Sigmoid colon (tissue), 7 donors: ENCODE data around the gene KISS1. TPM values are rescaled to one million over a fixed set of nuclear protein-coding genes. Genes with fewer than 3 reads are reported as not detected.

Experiments
- DNase-seq: peaks from one replicate; pipeline ENCODE4 v3.0.0-alpha.2; 2019
- H3K27ac ChIP-seq, 4 donors: fragments of 200-600 bp; sonication (generic); one replicate each; pipeline ENCODE4 v1.5.1; 2016 to 2019; ENCODE audit warnings: mild to moderate bottlenecking in 1 of 4
- H3K27me3 ChIP-seq, 3 donors: fragments of 200-600 bp; sonication (generic); one replicate each; pipeline ENCODE4 v1.5.1; 2019; ENCODE audit warnings: mild to moderate bottlenecking in 1 of 3
- H3K36me3 ChIP-seq, 4 donors: fragments of 200-600 bp; sonication (generic); one replicate each; pipeline ENCODE4 v1.5.1; 2016 to 2019
- H3K4me1 ChIP-seq, 4 donors: fragments of 200-600 bp; sonication (generic); one replicate each; pipeline ENCODE4 v1.5.1; 2017 to 2019
- H3K4me3 ChIP-seq, 4 donors: fragments of 200-600 bp; sonication (generic); one replicate each; pipeline ENCODE4 v1.5.1; 2017 to 2019; ENCODE audit warnings: mild to moderate bottlenecking in 2 of 4, moderate library complexity in 1 of 4
- H3K9me3 ChIP-seq, 4 donors: fragments of 200-600 bp in 3 of 4; sonication (generic) in 3 of 4; one replicate each; pipeline versions ENCODE4 v1.5.1 to v1.6.1; 2013 to 2019
- EP300 ChIP-seq, 4 donors: sonication (generic); formaldehyde crosslinking; IDR thresholded peaks; one replicate each; pipeline ENCODE4 v1.6.1; 2017; ENCODE audit warnings: antibody characterized with exemption in 4 of 4
- POLR2A ChIP-seq, 2 donors: fragments of 450-650 bp; IDR thresholded peaks; one replicate each; pipeline ENCODE4 v1.6.1; 2016; ENCODE audit warnings: antibody characterized with exemption in 2 of 2, mild to moderate bottlenecking in 2 of 2, moderate library complexity in 2 of 2
- POLR2AphosphoS5 ChIP-seq, 4 donors: sonication (generic); formaldehyde crosslinking; IDR thresholded peaks; one replicate each; pipeline ENCODE4 v1.6.1; 2017; ENCODE audit warnings: antibody characterized with exemption in 4 of 4
- WGBS, 2 donors: extraction: QIAGEN DNeasy Blood & Tissue Kit; methylation state at CpG; one replicate each; pipeline ENCODE4 v1.1.7; 2013; 5-methylcytosine and 5-hydroxymethylcytosine counted together
- intact Hi-C: fragments of 100-400 bp; cut with DNase I; formaldehyde crosslinking; loops from one replicate; pipeline ENCODE4 v1.15.1; 2023
- polyA plus RNA-seq, 3 donors: library from polyadenylated mRNA; stranded (reverse); fragments of 200-250 nt; gene quantifications; one replicate each; pipeline ENCODE4 v1.2.3, GENCODE V29; 2013
- total RNA-seq, 4 donors: library from RNA; depleted of rRNA; stranded (reverse); fragments of >200 nt; gene quantifications; one replicate each; pipeline ENCODE4 v1.1.0, GENCODE V29; 2016
- TF ChIP-seq, protein P1 (sequence below), 4 experiments: fragments of 450-650 bp in 3 of 4; fragments of 200-600 bp in 1 of 4; IDR thresholded peaks; one replicate each; pipeline ENCODE4 v1.5.1; 2016 to 2019; ENCODE audit warnings: antibody characterized with exemption in 4 of 4, mild to moderate bottlenecking in 3 of 4, moderate library complexity in 2 of 4
- donor health status: healthy with polysubstance abuse.
- donor health status: Bipolar disorder and iron deficiency.
- donor health status: healthy.

Gene KISS1
- total and polyA plus RNA-seq, 7 donors, result 1.2 TPM; not detected in 6

DNA sequence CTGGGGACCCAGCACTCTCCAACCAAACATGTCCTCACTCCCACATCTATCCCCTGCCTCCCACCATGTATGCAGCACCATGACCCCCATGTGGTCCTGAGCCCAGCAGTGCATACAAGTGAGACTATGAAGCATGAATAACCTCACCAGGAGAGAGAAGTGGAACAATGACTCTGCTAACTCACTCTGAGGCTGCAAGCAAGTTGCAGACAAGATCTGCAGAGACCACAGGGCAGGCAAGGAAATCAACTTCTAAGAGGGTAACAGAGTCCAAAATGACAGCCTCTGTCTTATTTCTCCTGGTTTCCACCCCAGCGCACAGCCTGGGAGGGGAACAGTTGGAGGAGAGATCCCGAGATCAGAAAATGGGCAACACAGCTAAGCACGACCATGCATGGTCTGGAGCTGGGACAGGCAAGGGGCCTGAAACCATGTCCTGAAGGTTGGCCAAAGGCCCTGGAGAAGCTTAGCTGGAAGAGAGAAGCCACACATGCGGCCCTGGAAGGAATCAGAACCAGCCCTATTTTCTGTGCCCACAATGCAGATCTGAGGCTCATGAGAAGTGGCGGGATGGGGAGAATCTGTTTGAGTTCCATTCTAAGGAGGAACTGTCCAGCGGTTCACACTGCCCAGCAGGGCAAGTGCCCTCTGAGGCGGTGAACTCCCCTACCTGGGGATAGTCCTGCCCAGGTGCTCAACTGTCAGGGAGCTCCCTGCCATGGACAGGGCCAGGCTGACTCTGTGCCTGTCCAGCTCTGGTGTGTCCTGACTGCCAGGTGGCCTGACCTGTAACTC is 17.6 kb downstream of the KISS1 start:
- intact Hi-C loops, result no loop called here
- Histone ChIP-seq H3K36me3 (no peaks in the 10 kb centered on the region), H3K4me3 (no peak overlapping the region), H3K4me1 (no peaks in the 10 kb centered on the region), H3K27me3 (peaks cover 0 to 6% (median 0%) of the 10 kb centered on the region in 3 donors), H3K27ac (no peak overlapping the region), H3K9me3 (no peaks in the 10 kb centered on the region)
- TF ChIP-seq POLR2AphosphoS5 (IDR thresholded peaks at IDR 0.05), result no peak
- no peak for TF ChIP-seq POLR2A (IDR thresholded peaks at IDR 0.05)
- TF ChIP-seq, protein P1, sequence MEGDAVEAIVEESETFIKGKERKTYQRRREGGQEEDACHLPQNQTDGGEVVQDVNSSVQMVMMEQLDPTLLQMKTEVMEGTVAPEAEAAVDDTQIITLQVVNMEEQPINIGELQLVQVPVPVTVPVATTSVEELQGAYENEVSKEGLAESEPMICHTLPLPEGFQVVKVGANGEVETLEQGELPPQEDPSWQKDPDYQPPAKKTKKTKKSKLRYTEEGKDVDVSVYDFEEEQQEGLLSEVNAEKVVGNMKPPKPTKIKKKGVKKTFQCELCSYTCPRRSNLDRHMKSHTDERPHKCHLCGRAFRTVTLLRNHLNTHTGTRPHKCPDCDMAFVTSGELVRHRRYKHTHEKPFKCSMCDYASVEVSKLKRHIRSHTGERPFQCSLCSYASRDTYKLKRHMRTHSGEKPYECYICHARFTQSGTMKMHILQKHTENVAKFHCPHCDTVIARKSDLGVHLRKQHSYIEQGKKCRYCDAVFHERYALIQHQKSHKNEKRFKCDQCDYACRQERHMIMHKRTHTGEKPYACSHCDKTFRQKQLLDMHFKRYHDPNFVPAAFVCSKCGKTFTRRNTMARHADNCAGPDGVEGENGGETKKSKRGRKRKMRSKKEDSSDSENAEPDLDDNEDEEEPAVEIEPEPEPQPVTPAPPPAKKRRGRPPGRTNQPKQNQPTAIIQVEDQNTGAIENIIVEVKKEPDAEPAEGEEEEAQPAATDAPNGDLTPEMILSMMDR (IDR thresholded peaks at IDR 0.05), result no peak
- no peak for TF ChIP-seq EP300 (IDR thresholded peaks at IDR 0.05)
- DNase-seq, result no peak
- 87 to 89% methylated on average over 7 of the region's 7 CpGs for WGBS, 2 donors

DNA sequence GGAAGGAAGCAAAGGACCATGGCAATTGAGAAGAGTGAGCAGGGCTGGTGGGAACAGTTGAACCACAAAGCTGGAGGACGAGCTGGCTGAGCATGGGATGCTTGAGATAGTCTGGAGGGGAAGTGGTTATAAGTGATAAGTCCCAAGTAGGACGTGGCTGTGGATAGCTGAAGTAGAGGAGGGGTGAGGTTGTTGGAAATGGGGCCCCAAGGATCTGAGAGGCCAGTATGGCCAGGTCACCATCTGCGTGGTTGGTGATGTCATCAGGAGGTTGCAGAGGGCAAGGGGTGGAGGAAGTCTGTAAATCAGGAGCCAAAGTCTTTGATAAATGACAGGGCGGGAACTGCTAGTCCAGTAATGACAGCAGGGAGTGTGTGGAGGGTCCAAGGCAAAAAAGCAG is 19.2 kb downstream of the KISS1 start:
- Histone ChIP-seq H3K9me3 (no peaks in the 10 kb centered on the region), H3K4me1 (no peaks in the 10 kb centered on the region), H3K27me3 (peaks cover 0 to 6% (median 0%) of the 10 kb centered on the region in 3 donors), H3K4me3 (no peak overlapping the region), H3K36me3 (no peaks in the 10 kb centered on the region), H3K27ac (no peak overlapping the region)
- DNase-seq, result no peak
- TF ChIP-seq, protein P1 (IDR thresholded peaks at IDR 0.05), result no peak
- no peak for TF ChIP-seq EP300 (IDR thresholded peaks at IDR 0.05)
- no peak for TF ChIP-seq POLR2AphosphoS5 (IDR thresholded peaks at IDR 0.05)
- TF ChIP-seq POLR2A (IDR thresholded peaks at IDR 0.05), result no peak
- 42 to 43% methylated on average over 4 of the region's 4 CpGs for WGBS, 2 donors
- intact Hi-C loops, result no loop called here

DNA sequence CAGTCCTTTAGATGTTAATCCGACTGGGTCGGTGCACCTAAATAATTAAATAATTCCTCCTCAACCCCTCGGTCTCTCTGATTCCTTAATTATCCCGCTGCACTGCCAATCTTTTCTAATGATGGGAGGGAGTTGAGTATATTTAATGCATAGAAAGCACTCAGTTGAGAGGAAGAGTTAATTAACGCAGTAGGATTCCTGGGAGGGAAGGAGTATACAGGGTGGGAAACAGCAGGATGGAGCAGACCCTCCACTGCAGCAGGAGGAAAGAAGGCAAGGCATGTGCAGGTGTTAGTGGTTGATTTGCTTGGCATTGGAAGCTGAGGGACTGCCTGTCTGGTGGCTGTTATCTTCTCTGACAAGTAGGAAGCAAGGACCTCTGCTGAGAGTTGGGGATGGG is 20.2 kb downstream of the KISS1 start:
- TF ChIP-seq POLR2AphosphoS5 (IDR thresholded peaks at IDR 0.05) (no peak), POLR2A (IDR thresholded peaks at IDR 0.05) (no peak)
- TF ChIP-seq, protein P1 (IDR thresholded peaks at IDR 0.05), result no peak
- Histone ChIP-seq H3K9me3 (no peaks in the 10 kb centered on the region), H3K27me3 (peaks cover 0 to 6% (median 0%) of the 10 kb centered on the region in 3 donors), H3K4me1 (no peaks in the 10 kb centered on the region), H3K27ac (no peak overlapping the region), H3K4me3 (no peak overlapping the region), H3K36me3 (no peaks in the 10 kb centered on the region)
- intact Hi-C loops, result no loop called here
- no peak for DNase-seq
- WGBS, 2 donors, result 89 to 91% methylated on average over 5 of the region's 5 CpGs

DNA sequence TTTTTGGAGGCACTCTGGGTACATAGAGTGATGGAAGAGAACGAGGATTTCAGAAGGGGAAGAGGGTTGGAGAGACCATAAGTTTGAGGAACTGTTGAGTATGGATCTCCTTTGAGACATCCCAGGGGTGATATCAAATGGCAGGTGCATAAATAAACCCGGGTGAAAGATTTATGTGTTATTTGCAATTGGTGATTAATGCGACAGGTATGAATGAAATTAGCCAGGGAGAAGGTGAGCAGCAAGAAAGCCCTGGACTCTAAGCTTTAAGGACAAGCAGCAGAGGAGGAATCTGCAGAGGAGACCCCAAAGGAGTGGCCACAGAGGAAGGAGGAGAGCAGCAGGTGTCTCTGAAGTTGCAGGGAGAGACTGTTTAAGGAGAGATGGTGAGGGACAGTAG is 21.3 kb downstream of the KISS1 start:
- no peak for TF ChIP-seq POLR2A (IDR thresholded peaks at IDR 0.05)
- no peak for TF ChIP-seq POLR2AphosphoS5 (IDR thresholded peaks at IDR 0.05)
- no peak for TF ChIP-seq EP300 (IDR thresholded peaks at IDR 0.05)
- TF ChIP-seq, protein P1 (IDR thresholded peaks at IDR 0.05), result no peak
- Histone ChIP-seq H3K4me3 (no peak overlapping the region), H3K9me3 (peaks cover 0 to 4% (median 0%) of the 10 kb centered on the region in 4 donors), H3K36me3 (no peaks in the 10 kb centered on the region), H3K27ac (no peak overlapping the region), H3K27me3 (peaks cover 0 to 6% (median 0%) of the 10 kb centered on the region in 3 donors), H3K4me1 (no peaks in the 10 kb centered on the region)
- 73 to 80% methylated on average over 3 of the region's 3 CpGs for WGBS, 2 donors
- intact Hi-C loops, result no loop called here
- DNase-seq, result no peak
